PC-3 (cell line): ENCODE measurements around the gene ZFP69B. TPM values are rescaled to one million over a fixed set of nuclear protein-coding genes. Genes with fewer than 3 reads are reported as not detected.

Source experiments
- ATAC-seq: fragments of 200-7000 bp; cut with Tn5 transposase; 2 replicates; pipeline ENCODE4 v1.9.1; 2020; ENCODE audit warnings: mild to moderate bottlenecking, moderate library complexity
- BruUV-seq: library from RNA; stranded (reverse); fragments of 400-500 nt; replicated peaks from 2 replicates; lab custom pipeline; 2021; lab: Mats Ljungman, UMichigan
- CTCF ChIA-PET: fragments of 300-600 bp; sonication (Branson Sonifier 250); formaldehyde crosslinking; loops from one replicate; lab custom pipeline; 2022; ENCODE audit warnings: antibody characterized with exemption; lab: Charles Lee
- POLR2A ChIA-PET: fragments of 300-600 bp; sonication (Branson Sonifier 250); formaldehyde crosslinking; loops from one replicate; lab custom pipeline; 2022; ENCODE audit warnings: antibody characterized with exemption; ENCODE audit not compliant: unreplicated experiment; lab: Charles Lee
- DNase-seq: peaks from one replicate; pipeline ENCODE4 v3.0.0-alpha.2; 2015
- H2AFZ ChIP-seq: fragments of 300-600 bp; sonication (generic); 2 replicates; pipeline ENCODE4 v1.6.0; 2016; ENCODE audit warnings: antibody characterized with exemption, low read length
- H3F3A ChIP-seq: fragments of 300-600 bp; sonication (generic); one replicate; pipeline ENCODE4 v1.6.0; 2017; ENCODE audit warnings: antibody characterized with exemption, low read length, control low read depth, mild to moderate bottlenecking; ENCODE audit not compliant: unreplicated experiment
- H3K27ac ChIP-seq: fragments of 300-600 bp; sonication (generic); 2 replicates; pipeline ENCODE4 v1.5.1; 2016; ENCODE audit warnings: mild to moderate bottlenecking, low read length
- H3K27me3 ChIP-seq: fragments of 300-600 bp; sonication (generic); 2 replicates; pipeline ENCODE4 v1.6.1; 2016; ENCODE audit warnings: low read length, mixed read lengths
- H3K36me3 ChIP-seq: fragments of 300-600 bp; sonication (generic); 2 replicates; pipeline ENCODE4 v1.6.1; 2016; ENCODE audit warnings: low read depth, mixed run types, low read length, mixed read lengths
- H3K4me1 ChIP-seq: fragments of 300-600 bp; sonication (generic); 2 replicates; pipeline ENCODE4 v1.5.1; 2016; ENCODE audit warnings: low read length; ENCODE audit not compliant: insufficient read depth
- H3K4me2 ChIP-seq: fragments of 300-600 bp; sonication (generic); 2 replicates; pipeline ENCODE4 v1.6.0; 2016; ENCODE audit warnings: low read length
- H3K4me3 ChIP-seq: fragments of 300-600 bp; sonication (generic); 2 replicates; pipeline ENCODE4 v1.5.1; 2016; ENCODE audit warnings: mild to moderate bottlenecking, low read length, mixed read lengths
- H3K79me2 ChIP-seq: fragments of 300-600 bp; sonication (generic); 2 replicates; pipeline ENCODE4 v1.6.1; 2017; ENCODE audit warnings: low read length, mixed read lengths
- H3K9ac ChIP-seq: fragments of 300-600 bp; sonication (generic); 2 replicates; pipeline ENCODE4 v1.6.0; 2016; ENCODE audit warnings: mild to moderate bottlenecking, low read length
- H3K9me2 ChIP-seq: fragments of 300-600 bp; sonication (generic); replicated peaks from 2 replicates; pipeline ENCODE4 v1.6.1; 2016; ENCODE audit warnings: mixed run types, low read length, mixed read lengths
- H3K9me3 ChIP-seq: fragments of 300-600 bp; sonication (generic); 2 replicates; pipeline ENCODE4 v1.6.1; 2016; ENCODE audit warnings: low read length, mixed read lengths
- H4K20me1 ChIP-seq: fragments of 300-600 bp; sonication (generic); 2 replicates; pipeline ENCODE4 v1.6.1; 2016; ENCODE audit warnings: low read length, mixed read lengths
- EZH2 ChIP-seq: fragments of 300-600 bp; sonication (generic); IDR thresholded peaks from one replicate; pipeline ENCODE4 v1.6.1; 2017; ENCODE audit warnings: antibody characterized with exemption, mild to moderate bottlenecking, low read length; ENCODE audit not compliant: unreplicated experiment
- EZH2phosphoT487 ChIP-seq: fragments of 300-600 bp; sonication (generic); IDR thresholded peaks from 2 replicates; pipeline ENCODE4 v1.6.1; 2018; ENCODE audit warnings: mild to moderate bottlenecking, antibody characterized with exemption, low read length, borderline replicate concordance
- intact Hi-C: fragments of 100-400 bp; cut with micrococcal nuclease; formaldehyde crosslinking; loops from 2 replicates; pipeline ENCODE4 v1.9.0; 2023
- total RNA-seq: library from RNA; depleted of rRNA; stranded (reverse); fragments of >200 nt; gene quantifications from 2 replicates; pipeline ENCODE4 v1.2.3, GENCODE V29; 2014
- TF ChIP-seq, protein P1 (sequence below): fragments of 300-600 bp; sonication (generic); conservative IDR thresholded peaks from 2 replicates; pipeline ENCODE4 v1.5.1; 2017; ENCODE audit warnings: antibody characterized with exemption, low read depth, mild to moderate bottlenecking, low read length

ZFP69B gene
- total RNA-seq, 1 experiment from 2014 or later: 2.5 TPM

DNA sequence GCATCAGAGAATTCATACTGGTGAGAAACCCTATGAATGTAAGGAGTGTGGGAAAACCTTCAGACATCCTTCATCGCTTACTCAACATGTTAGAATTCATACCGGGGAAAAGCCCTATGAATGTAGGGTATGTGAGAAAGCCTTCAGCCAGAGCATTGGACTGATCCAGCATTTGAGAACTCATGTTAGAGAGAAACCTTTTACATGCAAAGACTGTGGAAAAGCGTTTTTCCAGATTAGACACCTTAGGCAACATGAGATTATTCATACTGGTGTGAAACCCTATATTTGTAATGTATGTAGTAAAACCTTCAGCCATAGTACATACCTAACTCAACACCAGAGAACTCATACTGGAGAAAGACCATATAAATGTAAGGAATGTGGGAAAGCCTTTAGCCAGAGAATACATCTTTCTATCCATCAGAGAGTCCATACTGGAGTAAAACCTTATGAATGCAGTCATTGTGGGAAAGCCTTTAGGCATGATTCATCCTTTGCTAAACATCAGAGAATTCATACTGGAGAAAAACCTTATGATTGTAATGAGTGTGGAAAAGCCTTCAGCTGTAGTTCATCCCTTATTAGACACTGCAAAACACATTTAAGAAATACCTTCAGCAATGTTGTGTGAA lies 12.8 kb downstream of the ZFP69B start:
- peaks cover 64% of the 10 kb centered on the region for H3K9me3 ChIP-seq
- peaks cover 73% of the 10 kb centered on the region for H3K36me3 ChIP-seq
- ChIA-PET POLR2A (no interaction called here), CTCF (no interaction called here)
- no peak overlapping the region for H3K27ac ChIP-seq
- H3K4me3 ChIP-seq: no peak overlapping the region; the same call in 1 of the 2 replicates
- no peak overlapping the region for H3K9ac ChIP-seq
- no peaks in the 10 kb centered on the region for H3K79me2 ChIP-seq
- H3K4me1 ChIP-seq: no peaks in the 10 kb centered on the region
- no peak for ATAC-seq
- H3K9me2 ChIP-seq: no peaks in the 10 kb centered on the region
- H3K27me3 ChIP-seq: no peaks in the 10 kb centered on the region
- no TSS peak for BruUV-seq
- H3K4me2 ChIP-seq: no peak overlapping the region
- no peak overlapping the region for H2AFZ ChIP-seq
- peak; percentile 3 for DNase-seq
- TF ChIP-seq EZH2phosphoT487: no peak
- TF ChIP-seq, protein P1, sequence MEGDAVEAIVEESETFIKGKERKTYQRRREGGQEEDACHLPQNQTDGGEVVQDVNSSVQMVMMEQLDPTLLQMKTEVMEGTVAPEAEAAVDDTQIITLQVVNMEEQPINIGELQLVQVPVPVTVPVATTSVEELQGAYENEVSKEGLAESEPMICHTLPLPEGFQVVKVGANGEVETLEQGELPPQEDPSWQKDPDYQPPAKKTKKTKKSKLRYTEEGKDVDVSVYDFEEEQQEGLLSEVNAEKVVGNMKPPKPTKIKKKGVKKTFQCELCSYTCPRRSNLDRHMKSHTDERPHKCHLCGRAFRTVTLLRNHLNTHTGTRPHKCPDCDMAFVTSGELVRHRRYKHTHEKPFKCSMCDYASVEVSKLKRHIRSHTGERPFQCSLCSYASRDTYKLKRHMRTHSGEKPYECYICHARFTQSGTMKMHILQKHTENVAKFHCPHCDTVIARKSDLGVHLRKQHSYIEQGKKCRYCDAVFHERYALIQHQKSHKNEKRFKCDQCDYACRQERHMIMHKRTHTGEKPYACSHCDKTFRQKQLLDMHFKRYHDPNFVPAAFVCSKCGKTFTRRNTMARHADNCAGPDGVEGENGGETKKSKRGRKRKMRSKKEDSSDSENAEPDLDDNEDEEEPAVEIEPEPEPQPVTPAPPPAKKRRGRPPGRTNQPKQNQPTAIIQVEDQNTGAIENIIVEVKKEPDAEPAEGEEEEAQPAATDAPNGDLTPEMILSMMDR: no peak
- TF ChIP-seq EZH2: no peak
- H4K20me1 ChIP-seq: no peaks in the 10 kb centered on the region
- no peaks in the 10 kb centered on the region for H3F3A ChIP-seq
- intact Hi-C loops: no loop called here

DNA sequence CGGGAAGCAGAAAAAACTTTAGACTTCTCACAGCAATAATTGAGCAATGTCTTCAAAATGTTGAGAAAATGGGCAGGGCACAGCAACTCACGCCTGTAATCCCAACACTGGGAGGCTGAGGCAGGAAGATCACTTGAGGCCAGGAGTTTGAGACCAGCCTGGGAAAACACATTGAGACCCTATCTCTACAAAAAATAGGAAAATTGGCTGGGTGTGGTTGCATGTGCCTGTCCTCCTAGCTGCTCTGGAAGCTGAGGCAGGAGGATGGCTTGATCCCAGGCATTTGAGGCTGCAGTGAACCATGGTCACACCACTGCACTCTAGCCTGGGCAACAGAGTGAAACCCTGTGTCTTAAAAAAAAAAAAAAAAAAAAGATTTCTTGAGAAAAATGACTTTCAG lies 19.1 kb downstream of the ZFP69B start:
- Histone ChIP-seq H3K9me3 (peaks cover 50% of the 10 kb centered on the region), H2AFZ (no peak overlapping the region), H3K9ac (no peak overlapping the region), H3K4me1 (no peaks in the 10 kb centered on the region), H3K9me2 (no peaks in the 10 kb centered on the region), H3K79me2 (no peaks in the 10 kb centered on the region), H4K20me1 (no peaks in the 10 kb centered on the region), H3K4me2 (no peak overlapping the region), H3K27ac (no peak overlapping the region), H3F3A (no peaks in the 10 kb centered on the region), H3K36me3 (peaks cover 29% of the 10 kb centered on the region; the same call in 1 of the 2 replicates), H3K27me3 (no peaks in the 10 kb centered on the region), H3K4me3 (no peak overlapping the region)
- DNase-seq (no peak), ATAC-seq (no peak)
- TF ChIP-seq EZH2phosphoT487: no peak
- TF ChIP-seq, protein P1: no peak
- TF ChIP-seq EZH2: no peak
- CTCF ChIA-PET: no interaction called here
- POLR2A ChIA-PET: no interaction called here
- intact Hi-C loops: no loop called here
- BruUV-seq: no TSS peak

DNA sequence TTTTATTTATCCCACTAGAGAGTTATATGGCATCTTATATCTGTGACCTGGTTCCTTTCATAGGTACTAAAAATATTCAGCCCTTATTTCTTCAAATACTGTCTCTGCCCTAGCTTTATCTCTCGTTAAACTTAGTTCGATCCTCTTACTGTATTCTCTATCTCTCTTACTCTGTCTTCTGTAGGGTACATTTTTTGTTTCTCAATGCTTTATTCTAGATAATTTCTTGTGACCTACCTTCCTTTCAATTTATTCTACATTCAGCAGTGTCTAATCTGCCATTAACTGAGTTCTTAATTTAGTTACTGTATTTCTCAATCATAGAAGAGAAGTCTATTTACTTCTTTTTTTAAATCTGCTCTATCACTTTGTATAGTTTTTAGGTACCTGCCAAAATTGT lies 25.0 kb downstream of the ZFP69B start:
- H3K9me2 ChIP-seq: no peaks in the 10 kb centered on the region
- intact Hi-C loops: no loop called here
- CTCF ChIA-PET: no interaction called here
- no peak overlapping the region for H3K4me3 ChIP-seq
- H3K36me3 ChIP-seq: no peaks in the 10 kb centered on the region; the same call in 1 of the 2 replicates
- H3K27ac ChIP-seq: no peak overlapping the region
- no peak overlapping the region for H3K4me2 ChIP-seq
- no peaks in the 10 kb centered on the region for H4K20me1 ChIP-seq
- no peaks in the 10 kb centered on the region for H3K4me1 ChIP-seq
- no peaks in the 10 kb centered on the region for H3K79me2 ChIP-seq
- DNase-seq (no peak), ATAC-seq (no peak)
- peaks cover 33% of the 10 kb centered on the region for H3K9me3 ChIP-seq
- H3F3A ChIP-seq: no peaks in the 10 kb centered on the region
- POLR2A ChIA-PET: no interaction called here
- TF ChIP-seq EZH2phosphoT487: no peak
- TF ChIP-seq EZH2: no peak
- TF ChIP-seq, protein P1: no peak
- no TSS peak for BruUV-seq
- no peak overlapping the region for H2AFZ ChIP-seq
- H3K9ac ChIP-seq: no peak overlapping the region
- no peaks in the 10 kb centered on the region for H3K27me3 ChIP-seq
